Mucosa of descending colon (tissue), 3 donors: Measurements from ENCODE around the gene LST1. TPM values are rescaled to one million over a fixed set of nuclear protein-coding genes. Genes with fewer than 3 reads are reported as not detected.

ENCODE experiments used
- ATAC-seq: fragments of 200-7000 bp; cut with Tn5 transposase; one replicate; pipeline ENCODE4 v1.9.1; 2020; ENCODE audit warnings: mild to moderate bottlenecking, moderate library complexity
- DNase-seq, 3 donors: peaks; one replicate each; pipeline ENCODE4 v3.0.0-alpha.2; 2020
- H3K36me3 ChIP-seq: fragments of 200-600 bp; one replicate; pipeline ENCODE4 v1.8.0; 2021; ENCODE audit warnings: low read depth, mild to moderate bottlenecking
- H3K4me1 ChIP-seq: fragments of 200-600 bp; one replicate; pipeline ENCODE4 v1.8.0; 2021; ENCODE audit warnings: low read depth, mild to moderate bottlenecking
- H3K4me3 ChIP-seq: fragments of 200-600 bp; one replicate; pipeline ENCODE4 v1.8.0; 2021; ENCODE audit warnings: mild to moderate bottlenecking
- H3K9me3 ChIP-seq: fragments of 200-600 bp; one replicate; pipeline ENCODE4 v1.8.0; 2021; ENCODE audit warnings: mild to moderate bottlenecking
- intact Hi-C, 2 donors: fragments of 100-400 bp; cut with DNase I in 1 of 2; cut with micrococcal nuclease in 1 of 2; formaldehyde crosslinking; loops; one replicate each; pipeline versions ENCODE4 v1.11.0 to v1.11.1; 2022; cut with DNase I, micrococcal nuclease
- total RNA-seq, 3 donors: library from RNA; stranded (reverse); fragmentation: NEBNext Ultra II Directional in 2 of 3; extraction: Animal tissue kit (Norgen Biotek cat#: 25700) in 2 of 3; gene quantifications; one replicate each; pipeline versions ENCODE4 v1.2.1 to v1.2.4, GENCODE V29; 2021 to 2023
- TF ChIP-seq, protein P1 (sequence below): fragments of 200-600 bp; IDR thresholded peaks from one replicate; pipeline ENCODE4 v1.8.0; 2022; ENCODE audit warnings: antibody characterized with exemption, mild to moderate bottlenecking
- donor health status: DM: no; HTN: no; CAD: no; lungs with moderate emphysema.
- donor health status: DM: no; HTN: no; CAD: no.
- donor health status: DM: no; HTN: yes; CAD: no.

Gene LST1
- total RNA-seq, 3 donors from 2014 or later: 3.9 to 11.3 (median 6.6) TPM

DNA sequence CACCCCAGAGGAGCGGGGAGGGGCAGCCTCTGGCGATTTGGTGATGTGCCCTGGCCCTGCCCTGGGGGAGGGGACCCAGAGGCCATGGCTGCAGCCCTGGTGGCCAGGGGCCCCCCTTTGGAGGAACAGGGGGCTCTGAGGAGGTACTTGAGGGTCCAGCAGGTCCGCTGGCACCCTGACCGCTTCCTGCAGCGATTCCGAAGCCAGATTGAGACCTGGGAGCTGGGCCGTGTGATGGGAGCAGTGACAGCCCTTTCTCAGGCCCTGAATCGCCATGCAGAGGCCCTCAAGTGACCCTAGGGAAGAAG lies 27.8 kb upstream of the LST1 start:
- H3K4me1 ChIP-seq: peaks cover 3% of the 10 kb centered on the region
- ATAC-seq (no peak), DNase-seq (no peak)
- H3K9me3 ChIP-seq: no peaks in the 10 kb centered on the region
- H3K36me3 ChIP-seq: peaks cover 4% of the 10 kb centered on the region
- intact Hi-C loops: no loop called here
- TF ChIP-seq, protein P1, sequence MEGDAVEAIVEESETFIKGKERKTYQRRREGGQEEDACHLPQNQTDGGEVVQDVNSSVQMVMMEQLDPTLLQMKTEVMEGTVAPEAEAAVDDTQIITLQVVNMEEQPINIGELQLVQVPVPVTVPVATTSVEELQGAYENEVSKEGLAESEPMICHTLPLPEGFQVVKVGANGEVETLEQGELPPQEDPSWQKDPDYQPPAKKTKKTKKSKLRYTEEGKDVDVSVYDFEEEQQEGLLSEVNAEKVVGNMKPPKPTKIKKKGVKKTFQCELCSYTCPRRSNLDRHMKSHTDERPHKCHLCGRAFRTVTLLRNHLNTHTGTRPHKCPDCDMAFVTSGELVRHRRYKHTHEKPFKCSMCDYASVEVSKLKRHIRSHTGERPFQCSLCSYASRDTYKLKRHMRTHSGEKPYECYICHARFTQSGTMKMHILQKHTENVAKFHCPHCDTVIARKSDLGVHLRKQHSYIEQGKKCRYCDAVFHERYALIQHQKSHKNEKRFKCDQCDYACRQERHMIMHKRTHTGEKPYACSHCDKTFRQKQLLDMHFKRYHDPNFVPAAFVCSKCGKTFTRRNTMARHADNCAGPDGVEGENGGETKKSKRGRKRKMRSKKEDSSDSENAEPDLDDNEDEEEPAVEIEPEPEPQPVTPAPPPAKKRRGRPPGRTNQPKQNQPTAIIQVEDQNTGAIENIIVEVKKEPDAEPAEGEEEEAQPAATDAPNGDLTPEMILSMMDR: no peak
- H3K4me3 ChIP-seq: no peak overlapping the region

DNA sequence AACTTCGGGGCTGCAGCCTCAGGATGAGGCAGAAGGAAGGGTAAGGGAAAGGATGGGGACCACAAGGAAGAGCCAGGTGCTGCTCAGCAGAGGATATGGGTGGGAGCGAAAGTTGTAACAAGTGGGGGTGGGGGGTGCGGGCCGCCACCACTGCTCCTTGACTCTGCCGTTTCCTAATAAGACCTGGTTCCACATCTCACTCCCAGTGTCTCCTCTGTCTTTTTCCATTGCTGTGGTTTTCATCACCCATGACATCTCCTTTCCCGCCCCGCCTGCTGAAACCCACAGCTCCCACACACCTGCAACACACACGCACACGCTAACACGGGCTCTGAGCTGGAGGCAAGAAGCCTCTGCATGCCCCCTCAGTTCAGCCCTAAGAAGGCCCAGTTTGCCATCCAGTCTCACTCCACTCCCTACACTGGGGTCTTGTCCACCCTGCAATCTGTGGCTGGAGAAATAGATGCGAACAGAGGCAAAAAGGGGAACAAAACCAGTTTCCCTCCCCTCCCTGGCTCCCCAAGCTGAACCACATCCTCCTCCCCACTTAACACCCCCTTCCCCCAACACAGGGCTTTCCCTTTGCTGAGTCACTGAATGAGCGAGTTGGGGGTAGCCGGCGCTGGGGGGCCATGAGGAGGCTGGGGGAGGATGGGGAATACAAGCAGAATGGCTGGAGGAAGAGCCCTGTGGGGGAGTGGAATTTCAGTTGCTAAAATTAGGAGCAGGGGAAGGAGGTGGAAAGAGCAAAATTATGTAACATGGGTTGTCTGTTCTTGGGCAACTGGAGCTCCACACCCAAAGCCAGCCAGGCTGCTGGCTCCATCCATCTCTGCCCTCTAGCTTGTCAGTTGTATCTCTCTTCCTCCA lies 27.2 kb upstream of the LST1 start:
- peak in 2 of 3 donors; percentile 40 for DNase-seq
- ATAC-seq: peak; percentile 71
- H3K4me3 ChIP-seq: no peak overlapping the region
- intact Hi-C loops: no loop called here
- TF ChIP-seq, protein P1: no peak
- H3K9me3 ChIP-seq: no peaks in the 10 kb centered on the region
- peaks cover 4% of the 10 kb centered on the region for H3K36me3 ChIP-seq
- H3K4me1 ChIP-seq: peaks cover 3% of the 10 kb centered on the region

DNA sequence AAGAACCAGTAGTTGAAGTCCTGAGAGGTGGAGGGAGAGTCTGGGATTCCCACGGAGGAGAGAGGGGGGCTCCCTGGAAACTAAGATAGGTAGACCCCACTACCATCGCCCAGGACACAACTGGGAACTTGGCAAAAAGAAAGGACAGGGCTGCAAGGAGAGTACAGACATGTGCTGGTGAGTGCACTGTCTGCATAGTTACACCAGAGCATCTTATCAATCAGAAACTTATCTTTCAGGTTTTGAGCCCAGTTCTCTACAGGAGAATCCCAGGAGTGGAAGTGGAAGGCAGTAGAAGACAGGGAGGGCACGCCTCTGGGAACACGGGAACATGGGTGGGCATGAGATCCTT lies 26.5 kb upstream of the LST1 start:
- H3K4me1 ChIP-seq: peaks cover 3% of the 10 kb centered on the region

DNA sequence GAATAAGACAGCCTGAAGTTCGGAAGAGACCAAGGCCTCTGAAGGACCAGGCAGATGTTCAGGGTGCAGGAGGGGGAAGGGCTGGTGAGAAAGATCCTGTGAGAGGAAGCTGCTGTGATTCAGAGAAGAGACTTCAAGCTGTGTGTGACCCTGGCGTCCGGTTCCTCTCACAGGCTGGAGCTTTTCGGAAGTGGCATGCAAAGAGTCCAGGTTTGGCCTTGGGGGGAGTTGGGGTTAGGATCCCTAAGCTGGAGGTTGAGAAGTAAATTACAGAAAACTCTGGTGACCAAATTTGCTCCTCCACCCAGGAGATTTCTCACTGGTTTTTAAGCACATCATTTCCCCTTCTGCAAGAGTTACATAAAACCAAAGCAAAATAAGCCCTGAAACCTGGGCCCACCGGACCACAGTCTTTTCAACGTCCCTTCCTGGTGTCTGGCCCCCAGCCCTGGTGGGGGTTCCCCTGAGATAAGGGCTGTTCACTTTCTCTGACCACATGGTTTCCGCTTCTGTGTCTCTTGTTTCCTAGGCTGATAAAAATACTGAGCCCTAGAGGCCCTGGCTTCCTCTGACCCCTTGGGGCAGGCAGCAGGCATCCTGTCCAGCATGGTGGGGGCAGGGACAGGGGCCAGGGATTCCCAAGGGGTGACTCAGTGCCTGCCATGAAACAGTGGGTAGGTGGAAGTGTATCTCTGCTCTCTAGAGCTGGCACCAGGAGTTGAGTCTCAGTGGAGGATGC lies 25.9 kb upstream of the LST1 start:
- intact Hi-C loops: no loop called here
- no peaks in the 10 kb centered on the region for H3K9me3 ChIP-seq
- peaks cover 3% of the 10 kb centered on the region for H3K4me1 ChIP-seq
- TF ChIP-seq, protein P1: no peak
- DNase-seq (peak; percentile 47 to 80 (median 56)), ATAC-seq (peak; percentile 76)
- no peak overlapping the region for H3K4me3 ChIP-seq
- peaks cover 4% of the 10 kb centered on the region for H3K36me3 ChIP-seq

More for the DNA sequence above, 26.5 kb upstream of the LST1 start:
- Histone ChIP-seq H3K36me3 (peaks cover 4% of the 10 kb centered on the region), H3K4me3 (no peak overlapping the region), H3K9me3 (no peaks in the 10 kb centered on the region)
- no peak for DNase-seq
- TF ChIP-seq, protein P1: no peak
- peak; percentile 3 for ATAC-seq
- intact Hi-C loops: no loop called here

DNA sequence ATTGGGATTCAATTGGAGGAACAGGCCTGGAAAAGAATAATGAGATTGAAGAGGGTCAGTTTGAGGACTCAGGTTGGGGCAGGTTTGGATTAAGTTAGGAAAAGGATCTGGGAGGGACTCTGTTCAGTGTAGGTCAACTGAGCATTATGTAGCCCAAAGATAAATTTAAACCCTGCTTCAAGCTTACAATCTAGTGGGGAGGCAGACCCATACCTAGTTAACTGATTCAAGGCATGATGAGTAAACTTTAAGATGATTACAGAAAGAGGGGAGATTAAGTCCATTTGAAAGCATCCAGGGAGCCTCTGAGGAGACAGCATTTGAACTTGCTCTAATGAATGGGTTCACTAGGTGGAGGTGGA lies 25.4 kb upstream of the LST1 start:
- H3K4me1 ChIP-seq: peaks cover 3% of the 10 kb centered on the region
- H3K9me3 ChIP-seq: no peaks in the 10 kb centered on the region
- H3K4me3 ChIP-seq: no peak overlapping the region
- peaks cover 4% of the 10 kb centered on the region for H3K36me3 ChIP-seq
- intact Hi-C loops: no loop called here
- DNase-seq (no peak), ATAC-seq (no peak)
- TF ChIP-seq, protein P1: no peak
